GM23338 (cell line): ENCODE results near the gene SPRY4.

Experiments
- CREB1 ChIP-seq: fragments of 250-450 bp; sonication (Bioruptor Pico); IDR thresholded peaks from 2 replicates; pipeline ENCODE4 v1.5.0; 2020; ENCODE audit warnings: low read depth, mild to moderate bottlenecking, moderate library complexity
- CTCF ChIP-seq, 2 experiments: fragments of 200-600 bp in 1 of 2; sonication (generic) in 1 of 2; conservative IDR thresholded peaks; 2 replicates each; pipeline versions ENCODE4 v1.5.1 to v1.6.1; 2016 to 2017; ENCODE audit warnings: antibody characterized with exemption in 2 of 2, low read depth in 2 of 2, mild to moderate bottlenecking in 2 of 2, moderate library complexity in 1 of 2
- JUNB ChIP-seq: IDR thresholded peaks from one replicate; pipeline ENCODE4 v1.6.1; 2016; ENCODE audit warnings: antibody characterized with exemption; ENCODE audit not compliant: unreplicated experiment
- POLR2AphosphoS5 ChIP-seq: IDR thresholded peaks from 2 replicates; pipeline ENCODE4 v1.6.1; 2016; ENCODE audit warnings: antibody characterized with exemption, low read depth
- REST ChIP-seq: IDR thresholded peaks from one replicate; pipeline ENCODE4 v1.6.1; 2018; ENCODE audit warnings: antibody characterized with exemption; ENCODE audit not compliant: unreplicated experiment

GRCh38 chr5:142286111-142286510, 38.7 kb downstream of the SPRY4 start:
- TF ChIP-seq CREB1 (CRISPR knock-in tag) (no peak), REST (no peak), CTCF (conservative IDR thresholded peaks at IDR 0.05; ENCODE audit: low read depth in 2 of 2) (no peak), POLR2AphosphoS5 (no peak), JUNB (no peak)
